ENCODE data around the gene PIANP. TPM values are rescaled to one million over a fixed set of nuclear protein-coding genes. Genes with fewer than 3 reads are reported as not detected.
A peak's percentile ranks its signal among the peaks of the same experiment; 100 is the strongest.
"Not testable (repeated sequence)": the region's sequence is repeated elsewhere in the genome, so short reads cannot be mapped to it uniquely, and the experiment has no call there.

The PIANP gene
- total RNA-seq, 2 experiments from 2014 or later: not detected

GRCh38 chr12:6725350-6725749 is 24.7 kb upstream of the PIANP start:
- Mint-ChIP-seq H3K27me3 (no peaks in the 10 kb centered on the region), H3K9me3 (ENCODE audit: low read depth) (no peaks in the 10 kb centered on the region), H3K27ac (peak overlapping the region; percentile 89), H3K4me1 (peaks cover 21% of the 10 kb centered on the region), H3K4me3 (peak overlapping the region; percentile 79), H3K36me3 (peaks cover 3% of the 10 kb centered on the region)
- no peak for ATAC-seq
- CTCF ChIA-PET: interaction anchor here (1.4 to 4.8 kb wide), 4 partner anchors 12 to 55 kb away, joined by 3 to 39 read pairs (median 8); partner anchors contain the start of gene MLF2
- DNase-seq: no peak

- ATAC-seq (peak; percentile 38), DNase-seq (peak; percentile 70)
- no peaks in the 10 kb centered on the region for H3K36me3 Mint-ChIP-seq
- CTCF ChIA-PET: interaction anchor here (0.7 to 4.8 kb wide), 21 partner anchors 12 to 389 kb away, joined by 3 to 39 read pairs (median 4); partner anchors contain the start of genes CDCA3, MLF2, MRPL51 and SPSB2
- peak overlapping the region; percentile 79 for H3K4me3 Mint-ChIP-seq
- H3K4me1 Mint-ChIP-seq: peaks cover 21% of the 10 kb centered on the region
- H3K9me3 Mint-ChIP-seq (ENCODE audit: low read depth): no peaks in the 10 kb centered on the region
- H3K27ac Mint-ChIP-seq: peak overlapping the region; percentile 89
- H3K27me3 Mint-ChIP-seq: no peaks in the 10 kb centered on the region
These were observed 23.8 kb upstream of the PIANP start for GRCh38 chr12:6724409-6724797.

DNA sequence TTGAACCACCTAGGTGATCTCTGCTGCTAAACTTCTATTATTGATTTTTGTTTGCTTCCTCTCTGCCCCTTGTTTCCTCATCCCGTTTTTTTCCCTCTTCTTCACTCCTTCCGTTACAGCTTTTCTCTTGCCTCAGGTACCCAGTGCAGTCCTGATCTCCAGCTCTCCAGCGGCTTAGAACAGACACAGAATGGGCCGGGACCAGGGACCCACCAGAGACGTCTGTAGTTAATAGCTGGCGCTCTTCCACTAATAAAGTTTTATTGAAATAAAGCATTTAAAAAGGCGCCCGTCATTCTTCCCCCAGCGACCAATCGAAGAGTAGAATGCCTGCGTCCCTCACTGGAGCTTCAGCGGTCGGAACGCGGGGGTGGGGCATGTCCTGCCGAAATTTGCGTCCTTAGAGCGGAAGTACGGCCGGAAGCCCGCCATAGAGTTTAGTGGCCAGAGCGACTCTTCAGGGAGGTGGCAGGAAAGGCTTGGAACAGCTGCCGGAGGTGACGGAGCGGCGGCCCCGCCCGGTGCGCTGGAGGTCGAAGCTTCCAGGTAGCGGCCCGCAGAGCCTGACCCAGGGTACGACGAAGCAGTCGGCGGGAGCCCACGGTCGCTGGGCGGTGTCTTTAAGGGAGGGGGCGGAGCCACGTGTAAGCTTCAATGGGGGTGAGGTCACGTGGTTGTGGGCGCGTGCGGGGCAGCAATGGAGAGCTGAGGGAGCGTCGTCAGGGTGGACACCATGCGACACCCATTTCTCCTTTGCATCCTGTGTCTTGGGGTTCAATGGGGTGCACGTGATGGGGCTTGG is 23.2 kb upstream of the PIANP start, which contains the start of gene COPS7A:
Gene COPS7A, plus strand, starts transcription at position 440 of the 802 bp plus-strand sequence. CDS start 611 bp downstream, outside the sequence.
- peak within 1 kb of the TSS; percentile 79 for H3K4me3 Mint-ChIP-seq
- peaks cover 21% of the 10 kb centered on the region for H3K4me1 Mint-ChIP-seq
- no peaks in the 10 kb centered on the region for H3K9me3 Mint-ChIP-seq (ENCODE audit: low read depth)
- H3K27ac Mint-ChIP-seq: peak within 1 kb of the TSS; percentile 89
- CTCF ChIA-PET: interaction anchor here (0.5 to 4.8 kb wide), 26 partner anchors 12 to 389 kb away, joined by 3 to 39 read pairs (median 4); partner anchors contain the start of genes CDCA3, MLF2, MRPL51 and SPSB2
- peak; percentile 95 for ATAC-seq
- H3K36me3 Mint-ChIP-seq: no peaks in the 10 kb centered on the region
- no peaks in the 10 kb centered on the region for H3K27me3 Mint-ChIP-seq
- DNase-seq: peak; percentile 99

DNA sequence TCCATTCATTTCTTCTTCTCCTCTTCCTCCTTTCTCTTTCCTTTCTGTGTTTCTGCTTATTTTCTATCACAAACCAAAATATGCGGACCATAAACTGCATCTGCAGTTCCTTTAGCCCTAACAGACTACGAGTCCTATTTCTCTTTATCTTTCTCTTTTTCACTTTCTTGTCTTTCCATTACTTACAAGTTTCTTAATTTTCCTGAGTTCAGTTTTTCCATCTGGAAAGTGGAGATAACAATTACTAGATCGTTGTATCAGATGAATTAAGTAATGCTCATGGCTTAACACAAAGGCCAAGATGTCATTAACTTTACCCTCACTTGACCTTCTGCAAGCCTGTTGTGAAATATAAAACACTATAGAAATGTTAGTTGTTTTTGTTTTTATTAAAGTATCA is 22.2 kb upstream of the PIANP start:
- DNase-seq (no peak), ATAC-seq (no peak)
- Mint-ChIP-seq H3K36me3 (no peaks in the 10 kb centered on the region), H3K4me1 (peaks cover 21% of the 10 kb centered on the region), H3K9me3 (ENCODE audit: low read depth) (no peaks in the 10 kb centered on the region), H3K4me3 (peak overlapping the region; percentile 79), H3K27ac (peak overlapping the region; percentile 3), H3K27me3 (no peaks in the 10 kb centered on the region)
- CTCF ChIA-PET: interaction anchor here (0.6 to 4.8 kb wide), 12 partner anchors 13 to 390 kb away, joined by 3 to 39 read pairs (median 8); partner anchors contain the start of genes CDCA3, MLF2, SPSB2 and USP5

- Mint-ChIP-seq H3K27ac (no peak overlapping the region), H3K4me3 (no peak overlapping the region), H3K27me3 (peaks cover 6% of the 10 kb centered on the region), H3K9me3 (ENCODE audit: low read depth) (no peaks in the 10 kb centered on the region), H3K36me3 (no peaks in the 10 kb centered on the region), H3K4me1 (no peaks in the 10 kb centered on the region)
- CTCF ChIA-PET: no interaction called here
- no peak for DNase-seq
- ATAC-seq: no peak
These were observed 16.3 kb upstream of the PIANP start for GRCh38 chr12:6716874-6717437.

DNA sequence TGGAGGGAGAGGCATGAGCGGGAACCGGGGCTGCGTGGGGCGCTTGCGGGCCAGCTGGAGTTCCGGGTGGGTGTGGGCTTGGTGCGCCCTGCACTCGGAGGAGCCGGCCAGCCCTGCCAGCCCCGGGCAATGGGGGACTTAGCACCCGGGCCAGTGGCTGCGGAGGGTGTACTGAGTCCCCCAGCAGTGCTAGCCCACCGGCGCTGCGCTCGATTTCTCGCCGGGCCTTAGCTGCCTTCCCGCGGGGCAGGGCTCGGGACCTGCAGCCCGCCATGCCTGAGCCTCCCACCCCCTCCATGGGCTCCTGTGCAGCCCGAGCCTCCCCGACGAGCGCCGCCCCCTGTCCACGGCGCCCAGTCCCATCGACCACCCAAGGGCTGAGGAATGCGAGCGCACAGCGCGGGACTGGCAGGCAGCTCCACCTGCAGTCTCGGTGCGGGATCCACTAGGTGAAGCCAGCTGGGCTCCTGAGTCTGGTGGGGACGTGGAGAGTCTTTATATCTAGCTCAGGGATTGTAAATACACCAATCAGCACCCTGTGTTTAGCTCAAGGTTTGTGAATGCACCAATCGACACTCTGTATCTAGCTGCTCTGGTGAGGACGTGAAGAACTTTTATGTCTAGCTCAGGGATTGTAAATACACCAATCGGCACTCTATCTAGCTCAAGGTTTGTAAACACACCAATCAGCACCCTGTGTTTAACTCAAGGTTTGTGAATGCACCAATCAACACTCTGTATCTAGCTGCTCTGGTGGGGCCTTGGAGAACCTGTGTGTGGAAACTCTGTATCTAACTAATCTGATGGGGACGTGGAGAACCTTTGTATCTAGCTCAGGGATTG is 15.6 kb upstream of the PIANP start:
- H3K4me3 Mint-ChIP-seq; CTCF ChIA-PET; ATAC-seq; H3K27me3 Mint-ChIP-seq; H3K9me3 Mint-ChIP-seq (ENCODE audit: low read depth); DNase-seq; H3K36me3 Mint-ChIP-seq; H3K4me1 Mint-ChIP-seq; H3K27ac Mint-ChIP-seq: not testable (repeated sequence)

- no peaks in the 10 kb centered on the region for H3K9me3 Mint-ChIP-seq (ENCODE audit: low read depth)
- H3K27me3 Mint-ChIP-seq: peaks cover 13% of the 10 kb centered on the region
- no peaks in the 10 kb centered on the region for H3K36me3 Mint-ChIP-seq
- H3K4me3 Mint-ChIP-seq: peak overlapping the region; percentile 33
- DNase-seq (peak; percentile 53), ATAC-seq (peak; percentile 49)
- peaks cover 9% of the 10 kb centered on the region for H3K4me1 Mint-ChIP-seq
- CTCF ChIA-PET: interaction anchor here (0.8 to 1.7 kb wide), 3 partner anchors 15 to 126 kb away, joined by 3 to 8 read pairs (median 3); partner anchors contain the start of gene COPS7A
- H3K27ac Mint-ChIP-seq: peak overlapping the region; percentile 32
These were observed 8.4 kb upstream of the PIANP start for GRCh38 chr12:6708960-6709394.

- CTCF ChIA-PET: interaction anchor here (0.8 to 1.2 kb wide), 3 partner anchors 10 to 126 kb away, joined by 3 to 4 read pairs (median 3); no protein-coding TSS in a partner anchor
- H3K9me3 Mint-ChIP-seq (ENCODE audit: low read depth); H3K36me3 Mint-ChIP-seq; ATAC-seq; H3K27ac Mint-ChIP-seq; DNase-seq; H3K4me3 Mint-ChIP-seq: not testable (repeated sequence)
- H3K27me3 Mint-ChIP-seq: peaks cover 19% of the 10 kb centered on the region
- H3K4me1 Mint-ChIP-seq: peaks cover 12% of the 10 kb centered on the region
These were observed 7.7 kb upstream of the PIANP start for GRCh38 chr12:6708351-6708750.

GRCh38 chr12:6703631-6704030 is 3.0 kb upstream of the PIANP start:
- H3K4me3 Mint-ChIP-seq: no peak overlapping the region
- peaks cover 17% of the 10 kb centered on the region for H3K4me1 Mint-ChIP-seq
- no peaks in the 10 kb centered on the region for H3K9me3 Mint-ChIP-seq (ENCODE audit: low read depth)
- peaks cover 4% of the 10 kb centered on the region for H3K36me3 Mint-ChIP-seq
- H3K27me3 Mint-ChIP-seq: peaks cover 56% of the 10 kb centered on the region
- CTCF ChIA-PET: no interaction called here
- DNase-seq (no peak), ATAC-seq (no peak)
- H3K27ac Mint-ChIP-seq: no peak overlapping the region

GRCh38 chr12:6701078-6701768 is 608 bp upstream of the PIANP start:
- Mint-ChIP-seq H3K9me3 (ENCODE audit: low read depth) (no peaks in the 10 kb centered on the region), H3K27ac (no peak overlapping the region), H3K36me3 (peaks cover 4% of the 10 kb centered on the region), H3K4me3 (peak overlapping the region; percentile 32), H3K27me3 (peaks cover 67% of the 10 kb centered on the region), H3K4me1 (peaks cover 19% of the 10 kb centered on the region)
- CTCF ChIA-PET: interaction anchor here (1.1 kb wide), 1 partner anchor 20 kb away, joined by 3 read pairs; no protein-coding TSS in a partner anchor
- ATAC-seq (no peak), DNase-seq (no peak)

GRCh38 chr12:6699989-6700645 is 498 bp downstream of the PIANP start:
- CTCF ChIA-PET: no interaction called here
- Mint-ChIP-seq H3K36me3 (peaks cover 4% of the 10 kb centered on the region), H3K27ac (no peak overlapping the region), H3K27me3 (peaks cover 64% of the 10 kb centered on the region), H3K4me3 (peak overlapping the region; percentile 32), H3K9me3 (ENCODE audit: low read depth) (no peaks in the 10 kb centered on the region), H3K4me1 (peaks cover 19% of the 10 kb centered on the region)
- DNase-seq (no peak), ATAC-seq (peak; percentile 48)
